MM.1S (cell line): ENCODE data around the gene SKIDA1.

Source experiments
- DNase-seq: peaks from one replicate; pipeline ENCODE4 v3.0.0-alpha.2; 2015
- H2AFZ ChIP-seq: fragments of 300-600 bp; sonication (generic); 2 replicates; pipeline ENCODE4 v1.6.0; 2016; ENCODE audit warnings: antibody characterized with exemption, low read length
- H3F3A ChIP-seq: fragments of 300-600 bp; sonication (generic); 2 replicates; pipeline ENCODE4 v1.6.1; 2016; ENCODE audit warnings: mild to moderate bottlenecking, antibody characterized with exemption, low read length, moderate library complexity, mixed read lengths; ENCODE audit not compliant: insufficient read depth
- H3K27ac ChIP-seq: fragments of 300-600 bp; sonication (generic); 2 replicates; pipeline ENCODE4 v1.5.1; 2016; ENCODE audit warnings: mild to moderate bottlenecking, low read length
- H3K27me3 ChIP-seq: fragments of 300-600 bp; sonication (generic); replicated peaks from 2 replicates; pipeline ENCODE4 v1.6.0; 2016; ENCODE audit warnings: low read length; ENCODE audit not compliant: insufficient read depth
- H3K36me3 ChIP-seq: fragments of 300-600 bp; sonication (generic); replicated peaks from 2 replicates; pipeline ENCODE4 v1.6.1; 2016; ENCODE audit warnings: mild to moderate bottlenecking, low read length, mixed read lengths; ENCODE audit not compliant: insufficient read depth
- H3K4me1 ChIP-seq: fragments of 300-600 bp; sonication (generic); 2 replicates; pipeline ENCODE4 v1.6.1; 2016; ENCODE audit warnings: low read length, mixed read lengths
- H3K4me2 ChIP-seq: fragments of 300-600 bp; sonication (generic); 2 replicates; pipeline ENCODE4 v1.6.0; 2016; ENCODE audit warnings: low read depth, low read length
- H3K4me3 ChIP-seq: fragments of 300-600 bp; sonication (generic); 2 replicates; pipeline ENCODE4 v1.5.1; 2016; ENCODE audit warnings: low read length, mixed read lengths
- H3K79me2 ChIP-seq: fragments of 300-600 bp; sonication (generic); 2 replicates; pipeline ENCODE4 v1.6.1; 2016; ENCODE audit warnings: mixed run types, low read length, mixed read lengths
- H3K9ac ChIP-seq: fragments of 300-600 bp; sonication (generic); 2 replicates; pipeline ENCODE4 v1.6.1; 2016; ENCODE audit warnings: low read length, mixed read lengths
- H3K9me2 ChIP-seq: fragments of 300-600 bp; sonication (generic); replicated peaks from 2 replicates; pipeline ENCODE4 v1.6.1; 2016; ENCODE audit warnings: mild to moderate bottlenecking, low read length, mixed read lengths; ENCODE audit not compliant: insufficient read depth
- H3K9me3 ChIP-seq: fragments of 300-600 bp; sonication (generic); replicated peaks from 2 replicates; pipeline ENCODE4 v1.6.1; 2016; ENCODE audit warnings: mild to moderate bottlenecking, low read length, mixed read lengths; ENCODE audit not compliant: insufficient read depth
- H4K20me1 ChIP-seq: fragments of 300-600 bp; sonication (generic); 2 replicates; pipeline ENCODE4 v1.6.1; 2016; ENCODE audit warnings: mild to moderate bottlenecking, low read length, moderate library complexity, mixed read lengths; ENCODE audit not compliant: insufficient read depth
- EZH2 ChIP-seq: fragments of 300-600 bp; sonication (generic); optimal IDR thresholded peaks from 2 replicates; pipeline ENCODE3; 2017; ENCODE audit warnings: low read depth, mild to moderate bottlenecking, antibody characterized with exemption, low read length, mixed read lengths
- EZH2phosphoT487 ChIP-seq: fragments of 300-600 bp; sonication (generic); IDR thresholded peaks from 2 replicates; pipeline ENCODE4 v1.6.1; 2018; ENCODE audit warnings: antibody characterized with exemption, low read length
- TF ChIP-seq, protein P1 (sequence below): fragments of 300-600 bp; sonication (generic); IDR thresholded peaks from 2 replicates; pipeline ENCODE4 v1.5.1; 2016; ENCODE audit warnings: antibody characterized with exemption, low read length, mixed read lengths

SKIDA1 gene

DNA sequence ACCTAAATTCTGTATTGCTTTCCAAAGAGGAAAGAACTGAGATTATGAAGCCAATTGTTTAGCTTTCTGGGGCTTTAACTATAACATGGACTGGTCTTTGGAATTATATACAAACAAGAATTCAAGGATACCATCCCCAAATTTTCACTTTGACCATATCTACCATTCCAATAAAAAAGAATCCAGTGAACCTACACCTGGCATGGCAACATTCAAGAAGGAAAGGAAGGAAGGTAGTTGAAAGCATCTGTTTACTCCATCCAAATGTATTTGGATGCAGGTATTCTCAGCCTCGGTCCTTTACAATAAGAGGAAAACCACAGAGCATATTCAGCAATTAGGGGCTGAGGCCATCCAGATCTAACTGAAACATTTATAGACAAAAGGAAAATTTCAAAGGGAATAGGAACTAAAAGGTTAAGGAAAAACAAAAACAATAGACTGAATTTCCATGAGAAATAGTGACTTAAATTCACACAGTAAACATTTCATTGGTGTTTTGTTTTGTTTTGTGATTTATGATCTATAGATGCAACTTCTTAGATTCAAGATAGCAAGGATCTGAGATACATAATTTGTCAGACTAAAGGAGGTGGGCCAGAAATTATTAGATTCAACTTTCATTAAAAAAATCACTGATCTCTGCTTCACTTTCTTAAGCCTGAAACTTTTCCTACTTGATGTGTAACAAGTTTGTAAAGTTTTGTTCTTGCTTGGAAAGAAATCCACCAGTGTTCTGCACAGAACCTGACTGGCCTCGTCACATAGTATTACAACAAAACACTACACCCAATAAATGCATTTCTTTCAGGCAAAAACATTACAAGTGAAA lies 12.7 kb downstream of the SKIDA1 start:
- Histone ChIP-seq H3K9ac (no peak overlapping the region), H3K36me3 (no peaks in the 10 kb centered on the region), H3K9me3 (no peaks in the 10 kb centered on the region), H3K9me2 (no peaks in the 10 kb centered on the region), H2AFZ (no peak overlapping the region), H4K20me1 (no peaks in the 10 kb centered on the region), H3K4me3 (no peak overlapping the region), H3F3A (peaks cover 8% of the 10 kb centered on the region; the same call in 1 of the 2 replicates), H3K27me3 (peaks cover 12% of the 10 kb centered on the region; the same call in 1 of the 2 replicates), H3K27ac (no peak overlapping the region), H3K4me1 (no peaks in the 10 kb centered on the region), H3K4me2 (no peak overlapping the region), H3K79me2 (no peaks in the 10 kb centered on the region)
- no peak for DNase-seq
- TF ChIP-seq EZH2 (no peak), EZH2phosphoT487 (no peak)
- TF ChIP-seq, protein P1, sequence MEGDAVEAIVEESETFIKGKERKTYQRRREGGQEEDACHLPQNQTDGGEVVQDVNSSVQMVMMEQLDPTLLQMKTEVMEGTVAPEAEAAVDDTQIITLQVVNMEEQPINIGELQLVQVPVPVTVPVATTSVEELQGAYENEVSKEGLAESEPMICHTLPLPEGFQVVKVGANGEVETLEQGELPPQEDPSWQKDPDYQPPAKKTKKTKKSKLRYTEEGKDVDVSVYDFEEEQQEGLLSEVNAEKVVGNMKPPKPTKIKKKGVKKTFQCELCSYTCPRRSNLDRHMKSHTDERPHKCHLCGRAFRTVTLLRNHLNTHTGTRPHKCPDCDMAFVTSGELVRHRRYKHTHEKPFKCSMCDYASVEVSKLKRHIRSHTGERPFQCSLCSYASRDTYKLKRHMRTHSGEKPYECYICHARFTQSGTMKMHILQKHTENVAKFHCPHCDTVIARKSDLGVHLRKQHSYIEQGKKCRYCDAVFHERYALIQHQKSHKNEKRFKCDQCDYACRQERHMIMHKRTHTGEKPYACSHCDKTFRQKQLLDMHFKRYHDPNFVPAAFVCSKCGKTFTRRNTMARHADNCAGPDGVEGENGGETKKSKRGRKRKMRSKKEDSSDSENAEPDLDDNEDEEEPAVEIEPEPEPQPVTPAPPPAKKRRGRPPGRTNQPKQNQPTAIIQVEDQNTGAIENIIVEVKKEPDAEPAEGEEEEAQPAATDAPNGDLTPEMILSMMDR: no peak

DNA sequence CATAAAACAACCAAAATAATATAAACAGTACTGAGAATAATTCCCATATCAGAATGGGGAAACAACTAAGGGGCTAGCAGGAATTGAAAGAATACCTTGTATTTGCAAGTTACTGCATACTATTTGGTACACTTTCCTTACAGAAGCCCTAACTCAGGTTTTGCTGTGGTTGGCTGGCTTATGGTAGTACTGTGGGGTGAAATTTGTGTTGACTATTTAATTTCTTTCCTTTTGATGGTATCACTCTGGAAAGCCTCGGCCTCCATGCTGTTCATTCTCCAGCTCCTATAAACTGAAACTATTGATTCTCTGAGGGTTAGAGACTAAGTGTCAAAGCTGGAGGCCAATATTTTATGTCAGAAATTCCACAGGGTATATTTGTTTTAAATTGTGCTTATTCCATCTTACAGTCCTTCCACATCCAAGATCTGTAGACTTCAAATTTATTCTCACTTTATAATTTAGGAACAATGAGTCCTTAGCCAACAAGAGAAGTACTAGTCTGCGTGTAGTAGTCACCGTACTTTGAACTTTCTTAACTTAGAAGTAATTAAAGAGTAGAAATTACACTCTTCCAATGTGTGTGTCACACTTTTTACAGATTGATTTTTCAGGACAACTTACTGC lies 13.4 kb downstream of the SKIDA1 start:
- Histone ChIP-seq H3K9me2 (no peaks in the 10 kb centered on the region), H2AFZ (no peak overlapping the region), H3K79me2 (no peaks in the 10 kb centered on the region), H3K9me3 (no peaks in the 10 kb centered on the region), H3K9ac (no peak overlapping the region), H3F3A (0 out of 2 replicates have a peak, but pooled peaks cover 3% of the 10 kb centered on the region), H3K27me3 (peaks cover 12% of the 10 kb centered on the region; the same call in 1 of the 2 replicates), H3K4me3 (no peak overlapping the region), H3K4me2 (no peak overlapping the region), H3K36me3 (no peaks in the 10 kb centered on the region), H3K4me1 (no peaks in the 10 kb centered on the region), H3K27ac (no peak overlapping the region), H4K20me1 (no peaks in the 10 kb centered on the region)
- no peak for DNase-seq
- TF ChIP-seq EZH2: no peak
- TF ChIP-seq EZH2phosphoT487: no peak
- TF ChIP-seq, protein P1: no peak

DNA sequence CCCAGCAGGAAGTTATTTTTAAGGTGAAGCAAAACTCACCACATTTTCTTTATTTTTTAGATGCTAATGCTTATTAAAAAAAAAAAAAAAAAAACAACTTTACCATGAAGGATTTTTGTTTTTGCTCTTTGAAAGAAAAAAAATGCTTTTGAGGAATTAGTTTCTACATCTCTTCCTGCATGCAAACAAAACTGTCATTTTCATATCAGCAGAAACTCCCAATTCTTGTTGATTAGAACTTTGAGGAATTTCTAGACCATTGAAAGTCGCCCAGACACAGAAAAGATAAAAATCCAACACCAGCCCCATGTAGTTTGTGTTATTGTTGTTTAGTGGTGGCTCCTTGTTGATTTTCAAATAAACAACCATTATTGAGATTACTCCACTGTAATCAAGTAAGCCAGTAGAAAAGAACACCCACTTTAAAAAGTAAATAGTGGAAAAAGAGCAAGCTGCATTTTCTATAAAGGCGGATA lies 14.3 kb downstream of the SKIDA1 start:
- Histone ChIP-seq H3K9me2 (no peaks in the 10 kb centered on the region), H3F3A (0 out of 2 replicates have a peak, but pooled peaks cover 3% of the 10 kb centered on the region), H3K79me2 (no peaks in the 10 kb centered on the region), H3K9me3 (no peaks in the 10 kb centered on the region), H3K27me3 (peaks cover 12% of the 10 kb centered on the region; the same call in 1 of the 2 replicates), H2AFZ (no peak overlapping the region), H3K4me2 (no peak overlapping the region), H4K20me1 (no peaks in the 10 kb centered on the region), H3K27ac (no peak overlapping the region), H3K4me1 (no peaks in the 10 kb centered on the region), H3K36me3 (no peaks in the 10 kb centered on the region), H3K9ac (no peak overlapping the region), H3K4me3 (no peak overlapping the region)
- TF ChIP-seq, protein P1: no peak
- TF ChIP-seq EZH2phosphoT487 (no peak), EZH2 (no peak)
- no peak for DNase-seq
